SH-SY5Y (cell line): ENCODE data around the gene GOSR2.

Experiments used
- GATA2 ChIP-seq: IDR thresholded peaks from 2 replicates; pipeline ENCODE4 v1.6.1; 2011; ENCODE audit warnings: mild to moderate bottlenecking, low read depth, low read length
- GATA3 ChIP-seq: IDR thresholded peaks from 2 replicates; pipeline ENCODE4 v1.6.1; 2011; ENCODE audit warnings: low read depth, mild to moderate bottlenecking, low read length, moderate library complexity

- no peak for TF ChIP-seq GATA3
- TF ChIP-seq GATA2: no peak
These were observed 7.1 kb downstream of the GOSR2 start for GRCh38 chr17:46930051-46930450.
